ENCODE data around the gene ILDR1. TPM values are rescaled to one million over a fixed set of nuclear protein-coding genes. Genes with fewer than 3 reads are reported as not detected.

The ILDR1 gene
- total and polyA plus RNA-seq, 2 experiments from 2014 or later = 0.66 to 0.97 TPM

DNA sequence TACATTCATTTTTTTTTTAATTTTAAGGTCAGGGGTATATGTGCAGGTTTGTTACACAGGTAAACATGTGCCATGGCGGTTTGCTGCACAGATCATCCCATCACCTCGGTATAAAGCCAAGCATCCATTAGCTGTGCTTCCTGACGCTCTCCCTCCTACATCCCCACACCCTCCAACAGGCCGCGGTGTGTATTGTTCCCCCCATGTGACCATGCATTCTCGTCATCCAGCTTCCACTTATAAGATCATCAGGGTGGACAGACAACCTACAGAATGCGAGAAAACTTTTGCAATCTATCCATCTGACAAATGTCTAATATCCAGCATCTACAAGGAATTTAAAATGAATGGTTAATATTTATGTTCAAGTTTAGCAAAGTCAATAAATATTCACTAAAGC lies 19.4 kb downstream of the ILDR1 start:
- H4K20me1 ChIP-seq (replicated peaks; ENCODE audit: insufficient read depth) = no peaks in the 10 kb centered on the region
- ATAC-seq = no peak

DNA sequence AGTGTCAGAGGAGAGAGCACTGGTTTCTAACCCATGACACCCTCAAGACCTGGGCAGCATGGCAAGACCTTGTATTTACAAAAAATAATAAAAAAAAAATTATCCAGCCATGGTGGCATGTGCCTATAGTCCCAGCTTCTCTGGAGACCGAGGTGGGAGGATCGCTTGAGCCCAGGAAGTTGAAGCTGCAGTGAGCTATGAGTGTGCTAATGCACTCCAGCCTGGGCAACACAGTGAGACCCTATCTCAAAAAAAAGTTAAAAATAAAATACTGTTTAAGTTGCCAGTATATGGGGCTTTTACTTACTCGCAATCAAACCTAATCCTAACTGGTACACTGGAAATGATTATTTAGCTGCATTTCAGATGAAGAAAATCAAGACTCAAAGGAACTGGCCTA lies 20.2 kb downstream of the ILDR1 start:
- Histone ChIP-seq H3K36me3 (ENCODE audit: insufficient read depth) (no peaks in the 10 kb centered on the region), H2AFZ (no peak overlapping the region), H3K4me2 (no peak overlapping the region), H3F3A (replicated peaks; ENCODE audit: low read depth) (no peaks in the 10 kb centered on the region), H3K79me2 (replicated peaks; ENCODE audit: insufficient read depth) (no peaks in the 10 kb centered on the region), H4K20me1 (replicated peaks; ENCODE audit: insufficient read depth) (no peaks in the 10 kb centered on the region), H3K9me2 (ENCODE audit: insufficient read depth) (0 out of 2 replicates have a peak, but pooled peaks cover 8% of the 10 kb centered on the region), H3K4me1 (ENCODE audit: insufficient read depth) (peaks cover 20% of the 10 kb centered on the region), H3K27ac (ENCODE audit: low read depth) (no peak overlapping the region), H3K4me3 (no peak overlapping the region), H3K27me3 (ENCODE audit: insufficient read depth) (no peaks in the 10 kb centered on the region)
- Mint-ChIP-seq H3K27ac (no peak overlapping the region), H3K27me3 (ENCODE audit: insufficient read depth, low read depth, poor library complexity) (peaks cover 14% of the 10 kb centered on the region), H3K4me1 (peaks cover 36% of the 10 kb centered on the region), H3K9me3 (no peaks in the 10 kb centered on the region), H3K4me3 (no peak overlapping the region), H3K36me3 (ENCODE audit: low read depth) (no peaks in the 10 kb centered on the region; the same call in 2 of the 3 replicates)
- DNase-seq (ENCODE audit: low spot score) = no peak
- no peak for ATAC-seq
- no peak for TF ChIP-seq EZH2 (IDR thresholded peaks at IDR 0.05; ENCODE audit: low read depth, unreplicated experiment)
- no peak for TF ChIP-seq ZNF114 (CRISPR knock-in tag; IDR thresholded peaks at IDR 0.05)

More for the DNA sequence above, 19.4 kb downstream of the ILDR1 start:
- Histone ChIP-seq H3K79me2 (replicated peaks; ENCODE audit: insufficient read depth) (no peaks in the 10 kb centered on the region), H3K36me3 (ENCODE audit: insufficient read depth) (no peaks in the 10 kb centered on the region), H3K27ac (ENCODE audit: low read depth) (no peak overlapping the region), H3K4me2 (no peak overlapping the region), H3K9me2 (ENCODE audit: insufficient read depth) (0 out of 2 replicates have a peak, but pooled peaks cover 8% of the 10 kb centered on the region), H2AFZ (no peak overlapping the region), H3K4me1 (ENCODE audit: insufficient read depth) (peaks cover 20% of the 10 kb centered on the region), H3F3A (replicated peaks; ENCODE audit: low read depth) (no peaks in the 10 kb centered on the region), H3K27me3 (ENCODE audit: insufficient read depth) (no peaks in the 10 kb centered on the region), H3K4me3 (no peak overlapping the region)
- no peak overlapping the region for H3K27ac Mint-ChIP-seq
- peaks cover 36% of the 10 kb centered on the region for H3K4me1 Mint-ChIP-seq
- no peak for DNase-seq (ENCODE audit: low spot score)
- no peaks in the 10 kb centered on the region for H3K9me3 Mint-ChIP-seq
- no peak overlapping the region for H3K4me3 Mint-ChIP-seq
- TF ChIP-seq, protein P1, sequence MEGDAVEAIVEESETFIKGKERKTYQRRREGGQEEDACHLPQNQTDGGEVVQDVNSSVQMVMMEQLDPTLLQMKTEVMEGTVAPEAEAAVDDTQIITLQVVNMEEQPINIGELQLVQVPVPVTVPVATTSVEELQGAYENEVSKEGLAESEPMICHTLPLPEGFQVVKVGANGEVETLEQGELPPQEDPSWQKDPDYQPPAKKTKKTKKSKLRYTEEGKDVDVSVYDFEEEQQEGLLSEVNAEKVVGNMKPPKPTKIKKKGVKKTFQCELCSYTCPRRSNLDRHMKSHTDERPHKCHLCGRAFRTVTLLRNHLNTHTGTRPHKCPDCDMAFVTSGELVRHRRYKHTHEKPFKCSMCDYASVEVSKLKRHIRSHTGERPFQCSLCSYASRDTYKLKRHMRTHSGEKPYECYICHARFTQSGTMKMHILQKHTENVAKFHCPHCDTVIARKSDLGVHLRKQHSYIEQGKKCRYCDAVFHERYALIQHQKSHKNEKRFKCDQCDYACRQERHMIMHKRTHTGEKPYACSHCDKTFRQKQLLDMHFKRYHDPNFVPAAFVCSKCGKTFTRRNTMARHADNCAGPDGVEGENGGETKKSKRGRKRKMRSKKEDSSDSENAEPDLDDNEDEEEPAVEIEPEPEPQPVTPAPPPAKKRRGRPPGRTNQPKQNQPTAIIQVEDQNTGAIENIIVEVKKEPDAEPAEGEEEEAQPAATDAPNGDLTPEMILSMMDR (conservative IDR thresholded peaks at IDR 0.05; ENCODE audit: low read depth in 2 of 2) = no peak
- TF ChIP-seq ZNF114 (CRISPR knock-in tag; IDR thresholded peaks at IDR 0.05) (no peak), STAT1 (IDR thresholded peaks at IDR 0.05; ENCODE audit: unreplicated experiment) (no peak), JUNB (IDR thresholded peaks at IDR 0.05; ENCODE audit: unreplicated experiment) (no peak)
- TF ChIP-seq, protein P2, sequence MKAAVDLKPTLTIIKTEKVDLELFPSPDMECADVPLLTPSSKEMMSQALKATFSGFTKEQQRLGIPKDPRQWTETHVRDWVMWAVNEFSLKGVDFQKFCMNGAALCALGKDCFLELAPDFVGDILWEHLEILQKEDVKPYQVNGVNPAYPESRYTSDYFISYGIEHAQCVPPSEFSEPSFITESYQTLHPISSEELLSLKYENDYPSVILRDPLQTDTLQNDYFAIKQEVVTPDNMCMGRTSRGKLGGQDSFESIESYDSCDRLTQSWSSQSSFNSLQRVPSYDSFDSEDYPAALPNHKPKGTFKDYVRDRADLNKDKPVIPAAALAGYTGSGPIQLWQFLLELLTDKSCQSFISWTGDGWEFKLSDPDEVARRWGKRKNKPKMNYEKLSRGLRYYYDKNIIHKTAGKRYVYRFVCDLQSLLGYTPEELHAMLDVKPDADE (IDR thresholded peaks at IDR 0.05) = no peak
- TF ChIP-seq, protein P3, sequence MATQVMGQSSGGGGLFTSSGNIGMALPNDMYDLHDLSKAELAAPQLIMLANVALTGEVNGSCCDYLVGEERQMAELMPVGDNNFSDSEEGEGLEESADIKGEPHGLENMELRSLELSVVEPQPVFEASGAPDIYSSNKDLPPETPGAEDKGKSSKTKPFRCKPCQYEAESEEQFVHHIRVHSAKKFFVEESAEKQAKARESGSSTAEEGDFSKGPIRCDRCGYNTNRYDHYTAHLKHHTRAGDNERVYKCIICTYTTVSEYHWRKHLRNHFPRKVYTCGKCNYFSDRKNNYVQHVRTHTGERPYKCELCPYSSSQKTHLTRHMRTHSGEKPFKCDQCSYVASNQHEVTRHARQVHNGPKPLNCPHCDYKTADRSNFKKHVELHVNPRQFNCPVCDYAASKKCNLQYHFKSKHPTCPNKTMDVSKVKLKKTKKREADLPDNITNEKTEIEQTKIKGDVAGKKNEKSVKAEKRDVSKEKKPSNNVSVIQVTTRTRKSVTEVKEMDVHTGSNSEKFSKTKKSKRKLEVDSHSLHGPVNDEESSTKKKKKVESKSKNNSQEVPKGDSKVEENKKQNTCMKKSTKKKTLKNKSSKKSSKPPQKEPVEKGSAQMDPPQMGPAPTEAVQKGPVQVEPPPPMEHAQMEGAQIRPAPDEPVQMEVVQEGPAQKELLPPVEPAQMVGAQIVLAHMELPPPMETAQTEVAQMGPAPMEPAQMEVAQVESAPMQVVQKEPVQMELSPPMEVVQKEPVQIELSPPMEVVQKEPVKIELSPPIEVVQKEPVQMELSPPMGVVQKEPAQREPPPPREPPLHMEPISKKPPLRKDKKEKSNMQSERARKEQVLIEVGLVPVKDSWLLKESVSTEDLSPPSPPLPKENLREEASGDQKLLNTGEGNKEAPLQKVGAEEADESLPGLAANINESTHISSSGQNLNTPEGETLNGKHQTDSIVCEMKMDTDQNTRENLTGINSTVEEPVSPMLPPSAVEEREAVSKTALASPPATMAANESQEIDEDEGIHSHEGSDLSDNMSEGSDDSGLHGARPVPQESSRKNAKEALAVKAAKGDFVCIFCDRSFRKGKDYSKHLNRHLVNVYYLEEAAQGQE (IDR thresholded peaks at IDR 0.05; ENCODE audit: unreplicated experiment) = no peak
- H3K36me3 Mint-ChIP-seq (ENCODE audit: low read depth) = no peaks in the 10 kb centered on the region; the same call in 2 of the 3 replicates
- peaks cover 11% of the 10 kb centered on the region for H3K27me3 Mint-ChIP-seq (ENCODE audit: insufficient read depth, low read depth, poor library complexity)
